A673 (cell line): ENCODE data around the gene PCGF2. TPM values are rescaled to one million over a fixed set of nuclear protein-coding genes. Genes with fewer than 3 reads are reported as not detected.
A peak's percentile ranks its signal among the peaks of the same experiment; 100 is the strongest.

ENCODE experiments used
- BruUV-seq: library from RNA; stranded (reverse); fragments of 400-500 nt; replicated peaks from 2 replicates; lab custom pipeline; 2021; lab: Mats Ljungman, UMichigan
- CTCF ChIA-PET: fragments of 300-600 bp; sonication (Branson Sonifier 250); formaldehyde crosslinking; loops from one replicate; lab custom pipeline; 2022; ENCODE audit warnings: antibody characterized with exemption; lab: Charles Lee
- POLR2A ChIA-PET: fragments of 300-600 bp; sonication (Branson Sonifier 250); formaldehyde crosslinking; loops from one replicate; lab custom pipeline; 2022; ENCODE audit warnings: antibody characterized with exemption; ENCODE audit not compliant: low non-redundant PET; lab: Charles Lee
- DNase-seq: peaks from one replicate; pipeline ENCODE4 v3.0.0-alpha.2; 2015; ENCODE audit warnings: low spot score
- H3K27ac ChIP-seq: fragments of 200-600 bp; sonication (generic); 2 replicates; pipeline ENCODE4 v1.5.1; 2016; ENCODE audit warnings: mixed run types, low read depth, mild to moderate bottlenecking, mixed read lengths, antibody characterized with exemption, low read length; ENCODE audit not compliant: poor library complexity, severe bottlenecking
- H3K27me3 ChIP-seq: fragments of 200-600 bp; sonication (generic); replicated peaks from 2 replicates; pipeline ENCODE4 v1.6.1; 2017; ENCODE audit warnings: mixed run types, low read depth, mild to moderate bottlenecking, mixed read lengths, antibody characterized with exemption, low read length; ENCODE audit not compliant: insufficient read depth, poor library complexity
- H3K36me3 ChIP-seq: fragments of 200-600 bp; sonication (generic); 2 replicates; pipeline ENCODE4 v1.6.1; 2016; ENCODE audit warnings: mixed run types, mild to moderate bottlenecking, mixed read lengths, antibody characterized with exemption, low read length; ENCODE audit not compliant: insufficient read depth, poor library complexity, severe bottlenecking
- H3K4me1 ChIP-seq: fragments of 200-600 bp; sonication (generic); 2 replicates; pipeline ENCODE4 v1.6.1; 2017; ENCODE audit warnings: mixed run types, mild to moderate bottlenecking, mixed read lengths, antibody characterized with exemption, low read length; ENCODE audit not compliant: insufficient read depth, poor library complexity, severe bottlenecking
- H3K4me3 ChIP-seq: fragments of 200-600 bp; sonication (generic); 2 replicates; pipeline ENCODE4 v1.5.1; 2016; ENCODE audit warnings: low read depth, mixed run types, mild to moderate bottlenecking, mixed read lengths, low read length; ENCODE audit not compliant: poor library complexity, severe bottlenecking
- H3K9me3 ChIP-seq: fragments of 200-600 bp; sonication (generic); 2 replicates; pipeline ENCODE4 v1.6.1; 2016; ENCODE audit warnings: mixed run types, low read depth, mild to moderate bottlenecking, mixed read lengths, antibody characterized with exemption, low read length; ENCODE audit not compliant: poor library complexity, severe bottlenecking
- EZH2 ChIP-seq: fragments of 200-600 bp; sonication (generic); IDR thresholded peaks from 2 replicates; pipeline ENCODE4 v1.6.1; 2017; ENCODE audit warnings: borderline replicate concordance, low read depth, mild to moderate bottlenecking, mixed read lengths, antibody characterized with exemption, low read length; ENCODE audit not compliant: poor library complexity, severe bottlenecking
- intact Hi-C: fragments of 100-400 bp; cut with micrococcal nuclease; formaldehyde crosslinking; loops from one replicate; pipeline ENCODE4 v1.10.0; 2022; ENCODE audit not compliant: unreplicated experiment
- total RNA-seq: library from RNA; stranded (reverse); gene quantifications from 2 replicates; pipeline ENCODE4 v1.2.3, GENCODE V29; 2021
- TF ChIP-seq, protein P1 (sequence below): fragments of 300-800, 200-600 bp; sonication (generic); conservative IDR thresholded peaks from 2 replicates; pipeline ENCODE4 v1.5.1; 2017; ENCODE audit warnings: low read depth, mild to moderate bottlenecking, antibody characterized with exemption, low read length, moderate library complexity, mixed read lengths

Gene PCGF2
- total RNA-seq, 1 experiment from 2014 or later: 34.4 TPM

DNA sequence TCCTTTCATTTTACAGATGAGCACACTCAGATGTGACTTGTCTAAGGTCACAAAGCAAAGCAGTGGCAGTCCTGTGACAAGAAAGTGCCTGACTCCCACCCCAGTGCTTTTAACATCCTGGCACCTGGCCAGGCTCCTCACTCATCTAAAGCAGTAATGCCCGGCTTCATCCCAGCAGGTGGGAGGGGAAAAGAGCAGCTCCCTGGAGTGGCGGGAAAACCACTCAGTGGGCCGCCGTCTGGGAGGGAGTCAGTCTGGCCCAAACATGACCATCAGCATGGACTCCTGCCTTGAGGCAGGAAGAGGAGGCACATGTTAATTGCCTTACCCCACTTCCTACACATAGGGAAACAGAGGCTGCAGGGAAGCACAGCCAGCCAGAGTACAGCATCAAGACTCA lies 2.6 kb downstream of the PCGF2 start:
- CTCF ChIA-PET: no interaction called here
- peak; percentile 61 for DNase-seq

DNA sequence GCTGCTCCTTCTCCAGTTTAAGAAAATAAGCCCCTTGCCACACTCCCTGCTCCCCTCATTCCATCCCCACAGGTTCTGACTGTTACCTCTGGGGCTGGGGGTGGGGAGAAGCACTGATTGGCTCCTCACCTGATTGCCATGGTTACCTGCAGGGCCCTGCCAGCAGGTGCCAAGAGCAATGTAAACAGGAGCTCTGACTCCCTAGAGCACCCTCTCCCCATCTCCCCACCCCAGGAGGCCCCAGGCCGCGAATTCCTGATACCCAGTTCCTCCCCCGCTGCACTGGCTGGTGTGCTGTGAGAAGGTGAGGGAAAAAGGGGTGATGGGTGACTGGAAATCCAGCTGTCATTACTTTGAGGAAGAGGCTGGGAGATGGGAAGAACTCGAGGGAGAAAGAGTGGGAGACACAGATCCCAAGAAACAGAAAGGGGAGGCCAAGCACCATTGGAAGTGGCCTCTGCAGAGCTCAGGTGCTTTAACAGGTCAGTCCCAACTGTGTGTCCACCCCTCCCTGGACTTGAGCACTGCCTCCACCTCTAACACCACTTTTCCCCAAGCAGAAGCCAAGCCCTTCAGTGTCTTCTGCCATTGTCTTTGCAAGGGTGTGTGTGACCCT lies 4.5 kb downstream of the PCGF2 start:
- BruUV-seq: no TSS peak
- DNase-seq: no peak
- Histone ChIP-seq H3K36me3 (no peaks in the 10 kb centered on the region), H3K27ac (no peak overlapping the region), H3K27me3 (no peaks in the 10 kb centered on the region), H3K4me1 (peaks cover 20% of the 10 kb centered on the region), H3K4me3 (no peak overlapping the region), H3K9me3 (no peaks in the 10 kb centered on the region)
- TF ChIP-seq EZH2: no peak
- TF ChIP-seq, protein P1, sequence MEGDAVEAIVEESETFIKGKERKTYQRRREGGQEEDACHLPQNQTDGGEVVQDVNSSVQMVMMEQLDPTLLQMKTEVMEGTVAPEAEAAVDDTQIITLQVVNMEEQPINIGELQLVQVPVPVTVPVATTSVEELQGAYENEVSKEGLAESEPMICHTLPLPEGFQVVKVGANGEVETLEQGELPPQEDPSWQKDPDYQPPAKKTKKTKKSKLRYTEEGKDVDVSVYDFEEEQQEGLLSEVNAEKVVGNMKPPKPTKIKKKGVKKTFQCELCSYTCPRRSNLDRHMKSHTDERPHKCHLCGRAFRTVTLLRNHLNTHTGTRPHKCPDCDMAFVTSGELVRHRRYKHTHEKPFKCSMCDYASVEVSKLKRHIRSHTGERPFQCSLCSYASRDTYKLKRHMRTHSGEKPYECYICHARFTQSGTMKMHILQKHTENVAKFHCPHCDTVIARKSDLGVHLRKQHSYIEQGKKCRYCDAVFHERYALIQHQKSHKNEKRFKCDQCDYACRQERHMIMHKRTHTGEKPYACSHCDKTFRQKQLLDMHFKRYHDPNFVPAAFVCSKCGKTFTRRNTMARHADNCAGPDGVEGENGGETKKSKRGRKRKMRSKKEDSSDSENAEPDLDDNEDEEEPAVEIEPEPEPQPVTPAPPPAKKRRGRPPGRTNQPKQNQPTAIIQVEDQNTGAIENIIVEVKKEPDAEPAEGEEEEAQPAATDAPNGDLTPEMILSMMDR: no peak
- intact Hi-C loops: no loop called here
- CTCF ChIA-PET: no interaction called here
- POLR2A ChIA-PET: no interaction called here

More for the DNA sequence above, 2.6 kb downstream of the PCGF2 start:
- H3K9me3 ChIP-seq: no peaks in the 10 kb centered on the region
- POLR2A ChIA-PET: interaction anchor here (0.6 kb wide), 1 partner anchor 31 kb away, joined by 3 read pairs; no protein-coding TSS in a partner anchor
- BruUV-seq: no TSS peak
- peaks cover 25% of the 10 kb centered on the region for H3K4me1 ChIP-seq
- no peaks in the 10 kb centered on the region for H3K27me3 ChIP-seq
- H3K27ac ChIP-seq: no peak overlapping the region
- no peaks in the 10 kb centered on the region for H3K36me3 ChIP-seq
- no peak for TF ChIP-seq EZH2
- TF ChIP-seq, protein P1: no peak
- peak overlapping the region; percentile 86 for H3K4me3 ChIP-seq
- intact Hi-C loops: no loop called here

DNA sequence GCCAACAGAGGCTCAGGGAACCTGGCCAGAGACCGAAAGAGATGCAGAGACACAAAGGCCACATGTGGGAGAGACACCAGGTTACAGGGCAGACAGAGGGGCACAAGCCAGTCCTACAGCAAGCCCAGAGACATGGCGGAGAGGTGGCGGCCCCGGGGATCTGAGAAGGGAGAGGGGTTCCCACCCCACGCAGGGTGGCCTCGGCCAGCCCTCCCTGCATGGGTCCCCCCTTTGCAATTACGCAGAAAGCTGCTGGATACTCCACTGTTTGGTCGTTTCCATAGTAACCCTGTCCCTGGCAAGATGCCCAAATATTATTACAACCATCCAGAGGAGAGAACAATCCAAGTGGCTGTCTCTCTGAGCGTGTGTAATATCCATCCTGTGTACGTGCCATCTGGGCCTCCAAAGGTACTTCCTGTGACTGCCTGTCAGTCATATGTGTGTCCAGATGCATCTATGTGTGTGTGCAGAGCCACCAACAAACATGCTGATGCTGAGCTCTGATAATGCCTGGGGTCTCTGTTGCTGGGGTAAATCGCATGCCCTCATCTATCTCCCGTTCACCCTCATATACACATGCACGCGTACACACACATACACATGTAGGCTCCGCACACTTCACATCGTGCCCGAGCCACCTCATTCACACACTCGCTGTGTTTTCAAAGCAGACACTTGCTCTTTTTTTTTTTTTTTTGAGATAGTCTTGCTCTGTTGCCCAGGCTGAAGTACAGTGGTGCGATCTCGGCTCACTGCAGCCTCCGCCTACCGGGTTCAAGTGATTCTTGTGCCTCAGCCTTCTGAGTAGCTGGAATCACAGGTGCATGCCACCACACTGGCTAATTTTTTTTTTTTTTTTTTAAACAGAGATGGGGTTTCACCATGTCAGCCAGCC lies 5.5 kb downstream of the PCGF2 start:
- intact Hi-C loops: no loop called here
- peaks cover 20% of the 10 kb centered on the region for H3K4me1 ChIP-seq
- H3K27ac ChIP-seq: peak overlapping the region; percentile 60
- ChIA-PET CTCF (no interaction called here), POLR2A (no interaction called here)
- H3K4me3 ChIP-seq: no peak overlapping the region
- no peaks in the 10 kb centered on the region for H3K9me3 ChIP-seq
- TF ChIP-seq EZH2: no peak
- TF ChIP-seq, protein P1: no peak
- peak; percentile 72 for DNase-seq
- no peaks in the 10 kb centered on the region for H3K27me3 ChIP-seq
- BruUV-seq: no TSS peak
- H3K36me3 ChIP-seq: peaks cover 3% of the 10 kb centered on the region
